IMR-90 (cell line): Measurements from ENCODE around the gene MRC1. TPM values are rescaled to one million over a fixed set of nuclear protein-coding genes. Genes with fewer than 3 reads are reported as not detected.

ENCODE experiments used
- ATAC-seq: fragments of 200-7000 bp; cut with Tn5 transposase; 2 replicates; pipeline ENCODE4 v1.9.1; 2020; ENCODE audit warnings: low read depth, mild to moderate bottlenecking, moderate library complexity
- BruUV-seq: library from RNA; stranded (reverse); fragments of 400-500 nt; replicated peaks from 2 replicates; lab custom pipeline; 2021; lab: Mats Ljungman, UMichigan
- CTCF ChIA-PET: fragments of 300-600 bp; formaldehyde crosslinking; extraction: SDS; loops from one replicate; lab custom pipeline; 2021; ENCODE audit warnings: antibody characterized with exemption; lab: Yijun Ruan, JAX
- POLR2A ChIA-PET: fragments of 300-600 bp; sonication (Branson Sonifier 250); formaldehyde crosslinking; loops from one replicate; lab custom pipeline; 2022; ENCODE audit warnings: antibody characterized with exemption; ENCODE audit not compliant: unreplicated experiment; lab: Charles Lee
- DNase-seq: peaks from one replicate; pipeline ENCODE4 v3.0.0; 2013
- H2AFZ ChIP-seq: replicated peaks from 2 replicates; pipeline ENCODE3; 2013; ENCODE audit warnings: low read length, mild to moderate bottlenecking; ENCODE audit not compliant: poor library complexity
- H2AK5ac ChIP-seq: 2 replicates; pipeline ENCODE4 v1.6.1; 2013; ENCODE audit warnings: low read depth, low read length, inconsistent platforms
- H2AK9ac ChIP-seq: replicated peaks from 2 replicates; pipeline ENCODE3; 2013; ENCODE audit warnings: mild to moderate bottlenecking, low read depth, low read length, moderate library complexity; ENCODE audit not compliant: poor library complexity
- H2BK120ac ChIP-seq: 2 replicates; pipeline ENCODE4 v1.6.1; 2013; ENCODE audit warnings: low read depth, low read length, inconsistent platforms
- H2BK15ac ChIP-seq: 3 replicates; pipeline ENCODE4 v1.6.1; 2013; ENCODE audit warnings: low read depth, low read length, inconsistent platforms
- H2BK20ac ChIP-seq: 2 replicates; pipeline ENCODE4 v1.6.1; 2013; ENCODE audit warnings: low read depth, mild to moderate bottlenecking, inconsistent platforms, low read length, moderate library complexity
- H2BK5ac ChIP-seq: 2 replicates; pipeline ENCODE4 v1.6.1; 2013; ENCODE audit warnings: mild to moderate bottlenecking, low read depth, low read length, inconsistent platforms; ENCODE audit not compliant: poor library complexity, severe bottlenecking
- H3K14ac ChIP-seq: replicated peaks from 2 replicates; pipeline ENCODE4 v1.6.1; 2013; ENCODE audit warnings: low read depth, low read length, inconsistent platforms
- H3K18ac ChIP-seq: 2 replicates; pipeline ENCODE4 v1.6.1; 2013; ENCODE audit warnings: low read depth, low read length, control low read depth
- H3K23ac ChIP-seq: 2 replicates; pipeline ENCODE4 v1.6.1; 2013; ENCODE audit warnings: low read depth, low read length, inconsistent platforms
- H3K27ac ChIP-seq: 2 replicates; pipeline ENCODE4 v1.5.1; 2013; ENCODE audit warnings: mild to moderate bottlenecking, control low read depth, low read length; ENCODE audit not compliant: insufficient read depth
- H3K27me3 ChIP-seq: 2 replicates; pipeline ENCODE4 v1.6.1; 2013; ENCODE audit warnings: low read length; ENCODE audit not compliant: control insufficient read depth, insufficient read depth
- H3K36me3 ChIP-seq: 2 replicates; pipeline ENCODE4 v1.6.1; 2013; ENCODE audit warnings: low read length, mixed read lengths; ENCODE audit not compliant: control insufficient read depth, insufficient read depth
- H3K4ac ChIP-seq: 2 replicates; pipeline ENCODE4 v1.6.1; 2013; ENCODE audit warnings: low read depth, low read length, inconsistent platforms
- H3K4me1 ChIP-seq: 2 replicates; pipeline ENCODE4 v1.6.1; 2013; ENCODE audit warnings: low read length, mixed read lengths; ENCODE audit not compliant: control insufficient read depth, insufficient read depth
- H3K4me2 ChIP-seq: 2 replicates; pipeline ENCODE4 v1.6.1; 2013; ENCODE audit warnings: low read depth, mild to moderate bottlenecking, control low read depth, low read length, moderate library complexity
- H3K4me3 ChIP-seq: 2 replicates; pipeline ENCODE4 v1.5.1; 2013; ENCODE audit warnings: low read depth, mild to moderate bottlenecking, control low read depth, low read length, moderate library complexity; ENCODE audit not compliant: insufficient read depth
- H3K56ac ChIP-seq: 2 replicates; pipeline ENCODE4 v1.6.1; 2013; ENCODE audit warnings: low read length, inconsistent platforms; ENCODE audit not compliant: insufficient read depth; ENCODE audit errors: extremely low read depth
- H3K79me1 ChIP-seq, 2 experiments: 2 replicates each; pipeline ENCODE4 v1.6.1; 2013; ENCODE audit warnings: low read length in 2 of 2, inconsistent platforms in 1 of 2, low read depth in 1 of 2
- H3K9ac ChIP-seq: 2 replicates; pipeline ENCODE4 v1.6.1; 2013; ENCODE audit warnings: low read depth, low read length, control low read depth
- H3K9me1 ChIP-seq: 2 replicates; pipeline ENCODE4 v1.6.1; 2013; ENCODE audit warnings: low read length, inconsistent platforms; ENCODE audit not compliant: insufficient read depth
- H3K9me3 ChIP-seq: 2 replicates; pipeline ENCODE4 v1.6.1; 2013; ENCODE audit warnings: low read length; ENCODE audit not compliant: control insufficient read depth, insufficient read depth
- H4K20me1 ChIP-seq: 2 replicates; pipeline ENCODE4 v1.6.1; 2013; ENCODE audit warnings: low read length, inconsistent platforms; ENCODE audit not compliant: insufficient read depth
- H4K5ac ChIP-seq: 2 replicates; pipeline ENCODE4 v1.6.1; 2013; ENCODE audit warnings: mild to moderate bottlenecking, low read depth, low read length, control low read depth
- H4K8ac ChIP-seq, 2 experiments: 2 replicates each; pipeline ENCODE4 v1.6.1; 2013; ENCODE audit warnings: low read depth in 2 of 2, low read length in 2 of 2, control low read depth in 1 of 2, inconsistent platforms in 1 of 2
- H4K91ac ChIP-seq: 2 replicates; pipeline ENCODE4 v1.6.1; 2013; ENCODE audit warnings: low read depth, low read length, inconsistent platforms; ENCODE audit not compliant: insufficient read depth
- BHLHE40 ChIP-seq: fragments of 150-350 bp; IDR thresholded peaks from 2 replicates; pipeline ENCODE4 v1.6.1; 2016; ENCODE audit warnings: mild to moderate bottlenecking, low read depth, low read length
- CHD1 ChIP-seq: IDR thresholded peaks from 2 replicates; pipeline ENCODE4 v1.6.1; 2012; ENCODE audit warnings: low read depth, low read length, improper control_type of control experiment
- FOS ChIP-seq: fragments of 150-350 bp; IDR thresholded peaks from 2 replicates; pipeline ENCODE4 v1.6.1; 2016; ENCODE audit warnings: low read depth, low read length
- MAZ ChIP-seq: IDR thresholded peaks from 2 replicates; pipeline ENCODE4 v1.6.1; 2012; ENCODE audit warnings: low read depth, mild to moderate bottlenecking, low read length, improper control_type of control experiment, moderate library complexity, borderline replicate concordance
- NFE2L2 ChIP-seq: fragments of 150-350 bp; IDR thresholded peaks from 2 replicates; pipeline ENCODE4 v1.6.1; 2016; ENCODE audit warnings: low read depth, mild to moderate bottlenecking, low read length
- RFX5 ChIP-seq: IDR thresholded peaks from 2 replicates; pipeline ENCODE4 v1.8.0; 2012; ENCODE audit warnings: low read depth, mild to moderate bottlenecking, low read length, moderate library complexity
- SMC3 ChIP-seq: fragments of 150-350 bp; IDR thresholded peaks from 2 replicates; pipeline ENCODE4 v1.6.1; 2016; ENCODE audit warnings: low read depth, mild to moderate bottlenecking, antibody characterized with exemption, low read length, moderate library complexity
- WGBS, 2 experiments: methylation state at CpG; one replicate each; pipeline versions ENCODE4 v1.1.5 to v1.1.7; 2013; ENCODE audit warnings: missing lambda C conversion rate in 2 of 2; ENCODE audit not compliant: insufficient read length in 1 of 2; ENCODE audit errors: extremely low coverage in 2 of 2; 5-methylcytosine and 5-hydroxymethylcytosine counted together
- dilution Hi-C: fragments of 300-500 bp; cut with HindIII; formaldehyde crosslinking; loops from one replicate; pipeline ENCODE4 v1.14.3; 2018; ENCODE audit warnings: low sequenced_read_pairs; ENCODE audit not compliant: unreplicated experiment
- in situ Hi-C: fragments of 300-500 bp; cut with MboI; formaldehyde crosslinking; loops from 3 replicates; pipeline ENCODE4 v1.14.3; 2019; ENCODE audit warnings: low sequenced_read_pairs, inconsistent platforms, mixed read lengths
- intact Hi-C: fragments of 100-400 bp; cut with micrococcal nuclease; formaldehyde crosslinking; loops from 2 replicates; pipeline ENCODE4 v1.10.0; 2022
- polyA plus RNA-seq, 3 experiments: library from polyadenylated mRNA; depleted of rRNA; stranded (reverse); fragments of >200 nt; gene quantifications; 2 replicates each; pipeline ENCODE4 v1.2.3, GENCODE V29; 2012; ENCODE audit warnings: low replicate concordance in 1 of 3
- total RNA-seq: library from RNA; depleted of rRNA; stranded (reverse); fragments of >200 nt; gene quantifications from 2 replicates; pipeline ENCODE4 v1.2.3, GENCODE V29; 2012
- TF ChIP-seq, protein P1 (sequence below): fragments of 150-350 bp; IDR thresholded peaks from 2 replicates; pipeline ENCODE4 v1.6.1; 2017; ENCODE audit warnings: mild to moderate bottlenecking, antibody characterized with exemption, low read length, low read depth
- TF ChIP-seq, protein P2 (sequence below): fragments of 150-350 bp; IDR thresholded peaks from 2 replicates; pipeline ENCODE4 v1.6.1; 2016; ENCODE audit warnings: low read depth, mild to moderate bottlenecking, low read length, moderate library complexity, borderline replicate concordance
- TF ChIP-seq, protein P3 (sequence below): conservative IDR thresholded peaks from 2 replicates; pipeline ENCODE4 v1.5.1; 2012; ENCODE audit warnings: mild to moderate bottlenecking, low read depth, low read length, improper control_type of control experiment

The MRC1 gene
- total and polyA plus RNA-seq, 2 of the 4 experiments (the other 2 are of a cell fraction): not detected

DNA sequence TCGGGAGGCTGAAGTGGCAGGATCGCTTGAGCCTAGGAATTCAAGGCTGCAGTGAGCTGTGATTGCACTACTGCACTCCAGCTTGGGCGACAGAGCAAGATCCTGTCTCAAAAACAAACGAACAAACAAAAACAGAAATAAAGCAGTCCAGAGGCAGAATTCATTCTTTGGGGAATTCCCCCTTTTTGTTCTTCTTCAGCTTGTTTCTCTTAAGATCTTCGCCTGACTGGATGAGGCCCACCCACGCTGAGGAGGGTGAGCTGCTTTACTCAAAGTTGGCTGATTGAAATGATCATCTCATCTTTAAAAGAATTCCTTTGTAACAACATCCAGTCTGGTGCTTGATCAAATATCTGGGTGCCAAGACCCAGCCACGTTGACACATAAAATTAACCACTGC, 10.7 kb downstream of the MRC1 start:
- intact Hi-C loops (no loop called here), in situ Hi-C loops (no loop called here), dilution Hi-C loops (no loop called here)
- no peak for DNase-seq
- Histone ChIP-seq H4K5ac (no peak overlapping the region), H3K4me1 (no peaks in the 10 kb centered on the region), H3K56ac (no peak overlapping the region), H3K79me1 (no peaks in the 10 kb centered on the region), H2BK20ac (no peak overlapping the region), H2BK5ac (no peak overlapping the region), H3K36me3 (no peaks in the 10 kb centered on the region), H4K91ac (no peak overlapping the region), H4K20me1 (no peaks in the 10 kb centered on the region), H3K9me3 (no peaks in the 10 kb centered on the region), H3K4me3 (no peak overlapping the region), H2AK9ac (no peak overlapping the region), H3K4me2 (no peak overlapping the region), H2BK15ac (no peak overlapping the region), H3K4ac (no peak overlapping the region), H3K18ac (no peak overlapping the region), H2BK120ac (no peak overlapping the region), H3K9ac (no peak overlapping the region), H2AFZ (no peak overlapping the region), H4K8ac (no peak overlapping the region), H3K27me3 (peaks cover 20% of the 10 kb centered on the region), H2AK5ac (no peak overlapping the region), H3K23ac (no peak overlapping the region), H3K14ac (no peak overlapping the region), H3K9me1 (no peaks in the 10 kb centered on the region), H3K27ac (no peak overlapping the region)
- no peak for TF ChIP-seq RFX5
- no peak for TF ChIP-seq FOS
- no peak for TF ChIP-seq SMC3
- TF ChIP-seq BHLHE40: no peak
- TF ChIP-seq, protein P1, sequence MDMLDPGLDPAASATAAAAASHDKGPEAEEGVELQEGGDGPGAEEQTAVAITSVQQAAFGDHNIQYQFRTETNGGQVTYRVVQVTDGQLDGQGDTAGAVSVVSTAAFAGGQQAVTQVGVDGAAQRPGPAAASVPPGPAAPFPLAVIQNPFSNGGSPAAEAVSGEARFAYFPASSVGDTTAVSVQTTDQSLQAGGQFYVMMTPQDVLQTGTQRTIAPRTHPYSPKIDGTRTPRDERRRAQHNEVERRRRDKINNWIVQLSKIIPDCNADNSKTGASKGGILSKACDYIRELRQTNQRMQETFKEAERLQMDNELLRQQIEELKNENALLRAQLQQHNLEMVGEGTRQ: no peak
- no peak for TF ChIP-seq NFE2L2
- TF ChIP-seq CHD1: no peak
- TF ChIP-seq, protein P2, sequence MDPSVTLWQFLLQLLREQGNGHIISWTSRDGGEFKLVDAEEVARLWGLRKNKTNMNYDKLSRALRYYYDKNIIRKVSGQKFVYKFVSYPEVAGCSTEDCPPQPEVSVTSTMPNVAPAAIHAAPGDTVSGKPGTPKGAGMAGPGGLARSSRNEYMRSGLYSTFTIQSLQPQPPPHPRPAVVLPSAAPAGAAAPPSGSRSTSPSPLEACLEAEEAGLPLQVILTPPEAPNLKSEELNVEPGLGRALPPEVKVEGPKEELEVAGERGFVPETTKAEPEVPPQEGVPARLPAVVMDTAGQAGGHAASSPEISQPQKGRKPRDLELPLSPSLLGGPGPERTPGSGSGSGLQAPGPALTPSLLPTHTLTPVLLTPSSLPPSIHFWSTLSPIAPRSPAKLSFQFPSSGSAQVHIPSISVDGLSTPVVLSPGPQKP: no peak
- TF ChIP-seq, protein P3, sequence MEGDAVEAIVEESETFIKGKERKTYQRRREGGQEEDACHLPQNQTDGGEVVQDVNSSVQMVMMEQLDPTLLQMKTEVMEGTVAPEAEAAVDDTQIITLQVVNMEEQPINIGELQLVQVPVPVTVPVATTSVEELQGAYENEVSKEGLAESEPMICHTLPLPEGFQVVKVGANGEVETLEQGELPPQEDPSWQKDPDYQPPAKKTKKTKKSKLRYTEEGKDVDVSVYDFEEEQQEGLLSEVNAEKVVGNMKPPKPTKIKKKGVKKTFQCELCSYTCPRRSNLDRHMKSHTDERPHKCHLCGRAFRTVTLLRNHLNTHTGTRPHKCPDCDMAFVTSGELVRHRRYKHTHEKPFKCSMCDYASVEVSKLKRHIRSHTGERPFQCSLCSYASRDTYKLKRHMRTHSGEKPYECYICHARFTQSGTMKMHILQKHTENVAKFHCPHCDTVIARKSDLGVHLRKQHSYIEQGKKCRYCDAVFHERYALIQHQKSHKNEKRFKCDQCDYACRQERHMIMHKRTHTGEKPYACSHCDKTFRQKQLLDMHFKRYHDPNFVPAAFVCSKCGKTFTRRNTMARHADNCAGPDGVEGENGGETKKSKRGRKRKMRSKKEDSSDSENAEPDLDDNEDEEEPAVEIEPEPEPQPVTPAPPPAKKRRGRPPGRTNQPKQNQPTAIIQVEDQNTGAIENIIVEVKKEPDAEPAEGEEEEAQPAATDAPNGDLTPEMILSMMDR: no peak
- no peak for TF ChIP-seq MAZ
- ChIA-PET CTCF (interaction anchor here (0.7 kb wide), 1 partner anchor 19 kb away, joined by 3 read pairs; no protein-coding TSS in a partner anchor), POLR2A (no interaction called here)
- no TSS peak for BruUV-seq
- no peak for ATAC-seq
- 73% methylated on average over 3 of the region's 7 CpGs; no CpG with 5 or more reads in 1 of the 2 experiments for WGBS, 2 experiments
